GM10248 (cell line): ENCODE data around the gene GORASP1.
A peak's percentile ranks its signal among the peaks of the same experiment; 100 is the strongest.
"Not testable (repeated sequence)": the region's sequence is repeated elsewhere in the genome, so short reads cannot be mapped to it uniquely, and the experiment has no call there.

ENCODE experiments used
- CTCF ChIA-PET: fragments of 300-600 bp; sonication (Branson Sonifier 250); formaldehyde crosslinking; extraction: SDS; loops from one replicate; lab custom pipeline; 2021; ENCODE audit warnings: antibody characterized with exemption; lab: Yijun Ruan, JAX
- POLR2A ChIA-PET: fragments of 350-650 bp; sonication (Branson Sonifier 250); formaldehyde crosslinking; extraction: SDS; loops from one replicate; lab custom pipeline; 2020; ENCODE audit warnings: antibody characterized with exemption; lab: Yijun Ruan, JAX
- DNase-seq: peaks from one replicate; pipeline ENCODE4 v3.0.0; 2012; ENCODE audit errors: extremely low spot score
- TF ChIP-seq, protein P1 (sequence below): IDR thresholded peaks from 2 replicates; pipeline ENCODE4 v1.5.1; 2012; ENCODE audit warnings: mild to moderate bottlenecking, low read depth; ENCODE audit errors: extremely low read depth, missing control alignments, control extremely low read depth

The GORASP1 gene

DNA sequence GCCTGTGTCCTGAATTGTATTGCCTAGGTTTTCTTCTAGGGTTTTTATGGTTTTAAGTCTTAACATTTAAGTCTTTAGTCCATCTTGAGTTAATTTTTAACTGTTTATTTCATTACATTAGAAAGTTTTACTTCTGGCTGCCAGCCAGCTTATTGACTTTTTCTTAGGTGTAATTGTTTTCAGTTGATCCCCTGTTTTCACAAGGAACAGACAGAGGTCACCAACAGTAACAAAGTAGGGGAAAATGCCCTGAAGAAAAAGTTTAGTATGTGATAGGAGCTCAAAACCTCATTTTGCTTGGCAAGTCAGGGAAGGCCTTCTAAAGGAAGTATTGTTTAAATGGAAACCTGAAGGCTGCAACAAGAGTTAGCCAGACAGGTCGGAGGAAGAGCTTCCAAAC, 45.2 kb downstream of the GORASP1 start:
- POLR2A ChIA-PET, result no interaction called here
- TF ChIP-seq, protein P1, sequence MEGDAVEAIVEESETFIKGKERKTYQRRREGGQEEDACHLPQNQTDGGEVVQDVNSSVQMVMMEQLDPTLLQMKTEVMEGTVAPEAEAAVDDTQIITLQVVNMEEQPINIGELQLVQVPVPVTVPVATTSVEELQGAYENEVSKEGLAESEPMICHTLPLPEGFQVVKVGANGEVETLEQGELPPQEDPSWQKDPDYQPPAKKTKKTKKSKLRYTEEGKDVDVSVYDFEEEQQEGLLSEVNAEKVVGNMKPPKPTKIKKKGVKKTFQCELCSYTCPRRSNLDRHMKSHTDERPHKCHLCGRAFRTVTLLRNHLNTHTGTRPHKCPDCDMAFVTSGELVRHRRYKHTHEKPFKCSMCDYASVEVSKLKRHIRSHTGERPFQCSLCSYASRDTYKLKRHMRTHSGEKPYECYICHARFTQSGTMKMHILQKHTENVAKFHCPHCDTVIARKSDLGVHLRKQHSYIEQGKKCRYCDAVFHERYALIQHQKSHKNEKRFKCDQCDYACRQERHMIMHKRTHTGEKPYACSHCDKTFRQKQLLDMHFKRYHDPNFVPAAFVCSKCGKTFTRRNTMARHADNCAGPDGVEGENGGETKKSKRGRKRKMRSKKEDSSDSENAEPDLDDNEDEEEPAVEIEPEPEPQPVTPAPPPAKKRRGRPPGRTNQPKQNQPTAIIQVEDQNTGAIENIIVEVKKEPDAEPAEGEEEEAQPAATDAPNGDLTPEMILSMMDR, result no peak
- CTCF ChIA-PET, result no interaction called here
- DNase-seq, result no peak

DNA sequence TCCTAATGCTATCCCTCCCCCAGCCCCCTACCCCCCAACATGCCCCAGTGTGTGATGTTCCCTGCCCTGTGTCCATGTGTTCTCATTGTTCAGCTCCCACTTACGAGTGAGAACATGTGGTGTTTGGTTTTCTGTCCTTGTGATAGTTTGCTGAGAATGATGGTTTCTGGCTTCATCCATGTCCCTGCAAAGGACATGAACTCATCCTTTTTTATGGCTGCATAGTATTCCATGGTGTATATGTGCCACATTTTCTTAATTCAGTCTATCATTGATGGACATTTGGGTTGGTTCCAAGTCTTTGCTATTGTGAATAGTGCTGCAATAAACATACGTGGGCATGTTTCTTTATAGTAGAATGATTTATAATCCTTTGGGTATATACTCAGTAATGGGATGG, 46.2 kb downstream of the GORASP1 start:
- CTCF ChIA-PET, DNase-seq, POLR2A ChIA-PET: not testable (repeated sequence)

DNA sequence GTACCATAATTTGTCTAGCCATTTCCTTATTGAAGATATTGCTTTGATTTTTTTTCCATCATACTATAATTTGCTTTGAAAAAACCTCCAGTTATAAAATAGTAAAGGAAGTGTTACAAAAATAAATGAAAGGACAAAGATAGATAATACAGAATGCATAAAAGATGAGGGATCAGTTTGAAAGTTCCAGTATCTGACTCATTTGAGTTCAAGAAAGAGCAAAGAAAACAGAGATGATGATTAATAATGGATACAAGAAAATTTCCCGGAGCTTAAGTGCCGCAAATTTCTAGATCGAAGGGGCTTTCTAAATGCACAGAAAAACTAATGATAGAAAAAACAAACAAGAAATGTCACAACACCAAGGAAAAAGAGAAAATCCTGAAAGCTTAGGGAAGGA, 51.3 kb downstream of the GORASP1 start:
- no peak for DNase-seq
- ChIA-PET CTCF (interaction anchor here (1.2 to 2.2 kb wide), 3 partner anchors 9 to 47 kb away, joined by 3 to 7 read pairs (median 3); no protein-coding TSS in a partner anchor), POLR2A (no interaction called here)
- TF ChIP-seq, protein P1, result no peak

DNA sequence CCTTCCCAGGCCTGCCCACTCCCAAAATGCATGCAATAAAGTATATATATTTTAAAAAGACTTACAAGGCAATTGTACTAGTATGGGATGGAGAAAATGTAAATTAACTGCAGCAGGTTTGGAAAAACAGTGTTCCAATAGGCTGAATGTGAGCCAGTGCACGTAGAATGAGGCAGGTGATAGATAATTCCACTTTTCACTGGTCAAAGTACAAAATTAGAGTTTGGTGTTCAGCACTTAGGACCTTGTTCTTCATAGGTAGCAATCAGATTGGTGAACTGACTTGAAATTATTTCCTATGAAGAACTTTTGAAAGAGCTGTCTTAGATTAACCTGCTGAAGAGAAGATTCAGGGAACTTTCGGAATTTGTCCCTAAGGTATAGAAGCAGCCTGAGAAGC, 53.7 kb downstream of the GORASP1 start:
- CTCF ChIA-PET, result interaction anchor here (1.5 to 1.9 kb wide), 2 partner anchors 12 to 37 kb away, joined by 3 to 8 read pairs; no protein-coding TSS in a partner anchor
- no peak for DNase-seq
- POLR2A ChIA-PET, result no interaction called here
- TF ChIP-seq, protein P1, result no peak

DNA sequence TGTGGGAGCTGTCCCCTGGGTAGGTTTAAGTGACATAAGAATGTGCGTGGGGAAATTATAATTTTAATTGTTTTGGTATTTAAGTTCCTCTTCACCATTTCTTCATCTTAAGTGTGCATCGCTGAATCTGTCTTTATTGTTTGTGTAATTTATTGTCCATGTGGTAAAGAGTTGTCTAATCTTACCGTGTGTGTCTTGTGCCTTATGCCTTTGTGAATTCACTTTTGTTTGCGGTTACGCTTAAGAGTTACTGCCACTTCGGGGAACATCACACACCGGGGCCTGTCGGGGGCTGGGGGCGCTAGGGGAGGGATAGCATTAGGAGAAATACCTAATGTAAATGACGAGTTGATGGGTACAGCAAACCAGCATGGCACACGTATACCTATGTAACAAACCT, 54.8 kb downstream of the GORASP1 start:
- POLR2A ChIA-PET, result interaction anchor here (0.5 kb wide), 1 partner anchor 298 kb away, joined by 3 read pairs; no protein-coding TSS in a partner anchor
- no peak for DNase-seq
- TF ChIP-seq, protein P1, result no peak
- CTCF ChIA-PET, result no interaction called here

DNA sequence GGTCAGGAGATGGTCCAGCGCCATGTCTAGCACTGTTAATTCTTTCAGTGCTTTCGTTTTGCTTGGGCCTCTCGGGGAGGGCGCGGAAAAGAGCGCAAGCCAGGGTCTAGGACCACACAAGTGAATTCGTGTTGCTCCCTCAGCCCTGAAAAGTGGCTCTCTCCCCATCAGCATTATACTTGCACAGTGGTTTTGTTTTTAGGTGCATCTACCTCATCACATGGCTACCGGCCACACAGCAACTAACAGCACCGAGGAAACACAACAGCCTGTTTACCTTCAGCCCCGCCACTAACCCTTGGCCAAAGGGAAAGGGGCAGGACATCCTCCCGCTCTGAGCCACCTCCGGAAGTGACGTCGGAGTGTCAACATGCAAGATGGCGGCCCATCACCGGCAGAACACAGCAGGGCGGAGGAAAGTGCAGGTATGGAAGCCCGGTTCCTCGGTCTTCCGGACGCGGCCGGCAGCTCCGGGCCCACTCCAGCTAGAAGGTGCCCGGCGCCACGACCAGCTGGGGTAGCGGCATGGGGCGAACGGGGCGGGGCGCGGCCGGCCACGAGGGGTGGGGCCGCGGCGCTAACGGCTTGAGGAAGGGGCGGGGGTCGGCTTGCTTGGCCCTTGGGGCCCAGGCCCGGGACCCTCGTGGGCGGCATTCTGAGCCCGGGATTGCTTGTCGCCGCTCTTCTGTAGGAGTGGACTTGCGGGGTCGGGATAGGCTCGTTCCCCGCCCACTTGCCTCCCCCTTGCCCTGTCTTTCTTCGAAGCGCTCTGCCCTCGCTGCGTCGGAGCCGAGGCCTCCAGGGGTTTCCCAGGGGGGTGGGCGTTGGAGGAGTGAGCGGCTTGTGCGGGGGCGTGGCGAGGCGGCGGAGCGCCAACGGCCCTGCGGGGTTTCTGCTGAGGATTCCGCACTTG, 55.5 kb downstream of the GORASP1 start, which contains the start of the genes SCN11A and WDR48:
SCN11A (minus strand) TSS at position 296 of the 913 bp plus-strand sequence. CDS start 101,582 bp downstream, outside the sequence.
WDR48 (plus strand) TSS at position 368 of the 913 bp plus-strand sequence; CDS start at position 378, 10 bp downstream.
- ChIA-PET POLR2A (interaction anchor here (0.5 kb wide), 1 partner anchor 298 kb away, joined by 3 read pairs; no protein-coding TSS in a partner anchor), CTCF (interaction anchor here (1.1 to 1.4 kb wide), 3 partner anchors 13 to 556 kb away, joined by 3 to 4 read pairs (median 4); partner anchors contain the start of gene EXOG)
- DNase-seq, result peak; percentile 92
- TF ChIP-seq, protein P1, result no peak
